Stomach (tissue), 9 donors: ENCODE data around the gene PAX2. TPM values are rescaled to one million over a fixed set of nuclear protein-coding genes. Genes with fewer than 3 reads are reported as not detected.

Experiments
- DNase-seq, 2 donors: peaks; one replicate each; pipeline versions ENCODE4 v3.0.0 to v3.0.0-alpha.2; 2013 to 2019
- H3K27ac ChIP-seq, 5 donors: fragments of 200-600 bp in 4 of 5; sonication (generic) in 4 of 5; one replicate each; pipeline ENCODE4 v1.5.1; 2013 to 2019; ENCODE audit warnings: mild to moderate bottlenecking in 1 of 5, moderate library complexity in 1 of 5
- H3K27me3 ChIP-seq, 3 donors: fragments of 200-600 bp; sonication (generic); one replicate each; pipeline ENCODE4 v1.5.1; 2017 to 2019; ENCODE audit warnings: mixed run types in 1 of 3
- H3K36me3 ChIP-seq, 4 donors: fragments of 200-600 bp; sonication (generic); 1 replicate in 3 of 4; 2 replicates in 1 of 4; pipeline ENCODE4 v1.5.1; 2016 to 2019
- H3K4me1 ChIP-seq, 4 donors: fragments of 200-600 bp; sonication (generic); one replicate each; pipeline ENCODE4 v1.5.1; 2016 to 2019
- H3K4me3 ChIP-seq, 4 donors: fragments of 200-600 bp; sonication (generic) in 3 of 4; one replicate each; pipeline ENCODE4 v1.5.1; 2016 to 2019; ENCODE audit warnings: mild to moderate bottlenecking in 1 of 4
- H3K9me3 ChIP-seq, 4 donors: fragments of 200-600 bp; sonication (generic); one replicate each; pipeline ENCODE4 v1.5.1; 2016 to 2019
- EP300 ChIP-seq: sonication (generic); formaldehyde crosslinking; IDR thresholded peaks from one replicate; pipeline ENCODE4 v1.6.1; 2017; ENCODE audit warnings: antibody characterized with exemption
- POLR2A ChIP-seq, 4 donors: fragments of 450-650 bp; IDR thresholded peaks; one replicate each; pipeline ENCODE4 v1.6.1; 2016; ENCODE audit warnings: antibody characterized with exemption in 4 of 4, control low read depth in 2 of 4, mild to moderate bottlenecking in 1 of 4, moderate library complexity in 1 of 4
- POLR2AphosphoS5 ChIP-seq, 3 donors: sonication (generic); formaldehyde crosslinking; IDR thresholded peaks; one replicate each; pipeline ENCODE4 v1.6.1; 2016; ENCODE audit warnings: antibody characterized with exemption in 3 of 3
- WGBS, 5 donors: extraction: QIAGEN DNeasy Blood & Tissue Kit in 3 of 5; methylation state at CpG; one replicate each; pipeline versions ENCODE4 v1.1.5 to v1.1.7; 2013 to 2018; 5-methylcytosine and 5-hydroxymethylcytosine counted together
- intact Hi-C: fragments of 100-400 bp; cut with DNase I; formaldehyde crosslinking; loops from one replicate; pipeline ENCODE4 v1.15.1; 2023; ENCODE audit warnings: low total_unique reads
- polyA plus RNA-seq, 3 donors: library from polyadenylated mRNA; stranded (reverse); fragments of 200-250 nt; gene quantifications; one replicate each; pipeline ENCODE4 v1.2.3, GENCODE V29; 2013
- total RNA-seq, 5 donors: library from RNA; depleted of rRNA; stranded (reverse); fragments of >200 nt; gene quantifications; one replicate each; pipeline versions ENCODE4 v1.1.0 to v1.2.3, GENCODE V29; 2014 to 2016
- TF ChIP-seq, protein P1 (sequence below), 7 experiments: fragments of 450-650 bp in 4 of 7; fragments of 200-600 bp in 3 of 7; sonication (generic) in 3 of 7; IDR thresholded peaks; one replicate each; pipeline ENCODE4 v1.5.1; 2016 to 2019; ENCODE audit warnings: antibody characterized with exemption in 7 of 7, control low read depth in 2 of 7, mild to moderate bottlenecking in 1 of 7
- donor health status: healthy with polysubstance abuse.
- donor health status: Bipolar disorder and iron deficiency.
- donor health status: healthy.

Gene PAX2
- total and polyA plus RNA-seq, 8 donors, result not detected

DNA sequence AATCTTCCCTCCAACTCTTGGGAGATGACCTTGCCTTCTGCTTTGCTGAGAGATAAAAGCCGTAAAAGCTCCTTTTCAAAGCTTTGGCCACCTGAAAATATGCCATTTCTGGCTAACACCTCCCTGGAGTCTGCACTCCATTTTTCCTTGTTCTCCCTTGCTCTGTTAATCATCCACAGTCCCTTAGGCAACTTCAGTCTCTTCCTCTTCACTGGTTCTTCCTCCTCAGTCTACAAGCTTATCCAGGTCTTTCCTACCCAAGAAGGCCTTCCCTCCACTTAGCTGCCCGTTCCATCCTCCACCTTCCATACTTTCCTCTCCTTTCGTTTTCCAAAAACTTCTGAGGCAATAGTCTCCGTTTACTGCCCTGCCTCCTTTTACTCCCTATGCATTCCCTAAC is 30.5 kb downstream of the PAX2 start:
- 64 to 76% (median 67%) methylated on average over 4 of the region's 4 CpGs for WGBS, 5 donors
- no peak for DNase-seq
- no peak overlapping the region for H3K27ac ChIP-seq
- peaks cover 0 to 6% (median 0%) of the 10 kb centered on the region in 4 donors for H3K9me3 ChIP-seq
- no peaks in the 10 kb centered on the region for H3K4me1 ChIP-seq
- no peaks in the 10 kb centered on the region for H3K36me3 ChIP-seq
- peaks cover 0 to 91% (median 20%) of the 10 kb centered on the region in 3 donors for H3K27me3 ChIP-seq
- intact Hi-C loops, result no loop called here
- no peak overlapping the region for H3K4me3 ChIP-seq
- TF ChIP-seq POLR2A (IDR thresholded peaks at IDR 0.05) (no peak), POLR2AphosphoS5 (IDR thresholded peaks at IDR 0.05) (no peak), EP300 (no peak)
- TF ChIP-seq, protein P1, sequence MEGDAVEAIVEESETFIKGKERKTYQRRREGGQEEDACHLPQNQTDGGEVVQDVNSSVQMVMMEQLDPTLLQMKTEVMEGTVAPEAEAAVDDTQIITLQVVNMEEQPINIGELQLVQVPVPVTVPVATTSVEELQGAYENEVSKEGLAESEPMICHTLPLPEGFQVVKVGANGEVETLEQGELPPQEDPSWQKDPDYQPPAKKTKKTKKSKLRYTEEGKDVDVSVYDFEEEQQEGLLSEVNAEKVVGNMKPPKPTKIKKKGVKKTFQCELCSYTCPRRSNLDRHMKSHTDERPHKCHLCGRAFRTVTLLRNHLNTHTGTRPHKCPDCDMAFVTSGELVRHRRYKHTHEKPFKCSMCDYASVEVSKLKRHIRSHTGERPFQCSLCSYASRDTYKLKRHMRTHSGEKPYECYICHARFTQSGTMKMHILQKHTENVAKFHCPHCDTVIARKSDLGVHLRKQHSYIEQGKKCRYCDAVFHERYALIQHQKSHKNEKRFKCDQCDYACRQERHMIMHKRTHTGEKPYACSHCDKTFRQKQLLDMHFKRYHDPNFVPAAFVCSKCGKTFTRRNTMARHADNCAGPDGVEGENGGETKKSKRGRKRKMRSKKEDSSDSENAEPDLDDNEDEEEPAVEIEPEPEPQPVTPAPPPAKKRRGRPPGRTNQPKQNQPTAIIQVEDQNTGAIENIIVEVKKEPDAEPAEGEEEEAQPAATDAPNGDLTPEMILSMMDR (IDR thresholded peaks at IDR 0.05), result no peak

DNA sequence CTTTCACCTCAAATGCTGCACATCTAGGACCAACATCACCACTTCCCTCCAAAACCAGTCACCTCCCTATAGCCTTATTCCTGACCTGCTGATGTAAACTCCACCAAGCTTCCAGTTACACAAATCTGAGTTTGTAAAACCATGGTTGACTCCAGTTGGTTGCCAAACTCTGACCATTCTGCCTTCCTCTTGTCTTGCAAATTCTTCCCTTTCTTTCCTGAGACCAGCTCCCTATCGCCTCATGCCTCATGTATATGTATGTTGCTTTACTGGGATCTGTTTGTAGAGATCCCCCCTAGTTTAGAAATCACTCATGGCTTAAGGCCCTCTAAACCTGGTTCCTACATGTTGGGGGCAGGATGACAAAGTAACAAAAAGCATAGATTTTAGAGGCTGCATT is 31.3 kb downstream of the PAX2 start:
- H3K36me3 ChIP-seq, result no peaks in the 10 kb centered on the region
- H3K4me3 ChIP-seq, result no peak overlapping the region
- no peaks in the 10 kb centered on the region for H3K4me1 ChIP-seq
- H3K27ac ChIP-seq, result no peak overlapping the region
- H3K27me3 ChIP-seq, result peaks cover 0 to 91% (median 20%) of the 10 kb centered on the region in 3 donors
- 53 to 95% (median 91%) methylated on average over 1 of the region's 1 CpG for WGBS, 5 donors
- intact Hi-C loops, result no loop called here
- H3K9me3 ChIP-seq, result peaks cover 0 to 6% (median 0%) of the 10 kb centered on the region in 4 donors
- TF ChIP-seq EP300 (no peak), POLR2AphosphoS5 (IDR thresholded peaks at IDR 0.05) (no peak), POLR2A (IDR thresholded peaks at IDR 0.05) (no peak)
- TF ChIP-seq, protein P1 (IDR thresholded peaks at IDR 0.05), result no peak
- DNase-seq, result no peak

DNA sequence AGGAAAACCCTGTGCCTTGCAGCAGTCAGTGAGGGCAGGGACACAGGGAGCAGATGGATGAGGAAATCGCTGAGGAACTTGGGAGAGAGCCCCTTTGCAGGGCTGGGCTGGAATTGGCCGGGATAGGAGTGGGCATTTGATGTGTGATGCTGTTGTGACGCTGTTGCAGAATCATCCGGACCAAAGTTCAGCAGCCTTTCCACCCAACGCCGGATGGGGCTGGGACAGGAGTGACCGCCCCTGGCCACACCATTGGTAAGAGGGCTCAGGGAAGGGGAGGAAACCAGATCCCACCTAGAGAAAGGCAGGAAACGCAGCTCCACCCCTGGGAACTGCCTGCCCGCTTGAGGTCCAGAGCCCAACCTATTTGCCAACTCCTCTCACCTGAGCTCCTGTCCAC is 33.9 kb downstream of the PAX2 start:
- peaks cover 0 to 6% (median 0%) of the 10 kb centered on the region in 4 donors for H3K9me3 ChIP-seq
- no peak for DNase-seq
- H3K4me1 ChIP-seq, result no peaks in the 10 kb centered on the region
- H3K36me3 ChIP-seq, result no peaks in the 10 kb centered on the region
- no peak overlapping the region for H3K27ac ChIP-seq
- intact Hi-C loops, result no loop called here
- H3K27me3 ChIP-seq, result peaks cover 0 to 85% (median 15%) of the 10 kb centered on the region in 3 donors
- no peak overlapping the region for H3K4me3 ChIP-seq
- 74 to 80% (median 77%) methylated on average over 9 of the region's 9 CpGs for WGBS, 5 donors
- TF ChIP-seq EP300 (no peak), POLR2A (IDR thresholded peaks at IDR 0.05) (no peak), POLR2AphosphoS5 (IDR thresholded peaks at IDR 0.05) (no peak)
- TF ChIP-seq, protein P1 (IDR thresholded peaks at IDR 0.05), result no peak

DNA sequence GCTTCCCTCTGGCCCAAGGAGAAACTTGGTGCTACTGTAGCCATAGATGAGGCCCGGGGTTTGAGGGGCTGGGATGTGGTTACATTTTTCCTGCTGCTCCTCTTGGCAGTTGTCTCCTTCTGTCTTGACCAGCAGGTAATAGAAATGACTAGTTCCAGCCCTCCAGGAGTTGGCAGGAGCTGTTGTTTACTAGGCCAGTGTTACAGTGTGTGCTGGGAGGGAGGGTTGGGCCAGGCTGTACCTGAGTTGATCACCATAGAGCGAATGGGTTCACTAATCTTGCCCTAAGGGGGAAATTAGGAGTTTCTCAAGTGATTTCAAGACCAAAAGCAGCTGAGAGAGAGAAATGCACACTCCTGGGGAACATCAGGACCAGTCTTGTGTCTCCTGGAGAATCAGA is 34.9 kb downstream of the PAX2 start:
- H3K9me3 ChIP-seq, result peaks cover 0 to 6% (median 0%) of the 10 kb centered on the region in 4 donors
- no peak overlapping the region for H3K27ac ChIP-seq
- H3K36me3 ChIP-seq, result no peaks in the 10 kb centered on the region
- peaks cover 0 to 85% (median 7%) of the 10 kb centered on the region in 3 donors for H3K27me3 ChIP-seq
- WGBS, 5 donors, result 33 to 71% (median 50%) methylated on average over 2 of the region's 2 CpGs
- TF ChIP-seq POLR2A (IDR thresholded peaks at IDR 0.05), result no peak
- TF ChIP-seq EP300, result no peak
- no peak for TF ChIP-seq POLR2AphosphoS5 (IDR thresholded peaks at IDR 0.05)
- TF ChIP-seq, protein P1 (IDR thresholded peaks at IDR 0.05), result no peak
- no peaks in the 10 kb centered on the region for H3K4me1 ChIP-seq
- intact Hi-C loops, result no loop called here
- DNase-seq, result no peak
- no peak overlapping the region for H3K4me3 ChIP-seq
